Measurements from ENCODE around the gene IRAK1BP1. TPM values are rescaled to one million over a fixed set of nuclear protein-coding genes. Genes with fewer than 3 reads are reported as not detected.
"Not testable (repeated sequence)": the region's sequence is repeated elsewhere in the genome, so short reads cannot be mapped to it uniquely, and the experiment has no call there.

Gene IRAK1BP1
- total RNA-seq, 1 donor from 2014 or later = 6.2 TPM

DNA sequence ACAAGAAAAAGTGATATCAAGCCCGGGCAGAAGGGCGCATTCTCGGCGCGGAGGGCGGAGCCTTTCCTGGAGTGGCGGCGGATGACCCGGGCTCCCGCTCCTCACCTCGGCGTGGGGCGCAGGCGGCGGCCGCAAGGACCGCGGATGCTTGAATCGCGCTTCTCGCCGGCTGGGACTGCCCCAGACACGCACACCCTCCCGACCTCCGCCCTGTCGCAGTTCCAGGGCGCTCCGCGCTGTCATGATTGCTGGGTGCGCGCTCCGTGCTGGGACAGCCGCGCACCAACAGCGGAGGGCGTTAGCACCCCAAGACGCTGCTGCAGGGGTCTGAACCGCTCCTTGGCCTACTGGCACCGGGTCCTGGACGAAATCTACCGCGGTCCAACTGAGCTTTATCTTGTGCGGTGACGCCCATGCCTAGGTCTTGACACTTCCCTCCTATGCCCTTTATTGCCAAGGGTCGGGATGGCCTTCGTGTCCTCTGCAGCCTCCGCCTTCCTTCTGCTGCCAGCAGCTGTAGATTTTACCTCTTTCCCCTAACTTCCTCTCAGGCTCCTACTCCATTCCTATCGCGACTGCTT, 43.3 kb downstream of the IRAK1BP1 start:
- no peak overlapping the region for H3K27ac ChIP-seq
- no peak for TF ChIP-seq CTCF (IDR thresholded peaks at IDR 0.05)
- H3K36me3 ChIP-seq = no peaks in the 10 kb centered on the region
- peak; percentile 50 for DNase-seq
- ATAC-seq = peak; percentile 72 to 80
- H3K27me3 ChIP-seq (ENCODE audit: low read depth) = no peaks in the 10 kb centered on the region
- peak overlapping the region; percentile 58 for H3K4me3 ChIP-seq
- peaks cover 19% of the 10 kb centered on the region for H3K4me1 ChIP-seq
- intact Hi-C loops (cut with DNase I) = no loop called here
- no peaks in the 10 kb centered on the region for H3K9me3 ChIP-seq

- no peak overlapping the region for H3K27ac ChIP-seq
- no peak overlapping the region for H3K4me3 ChIP-seq
- no peaks in the 10 kb centered on the region for H3K27me3 ChIP-seq (ENCODE audit: low read depth)
- no peak for DNase-seq
- ATAC-seq = no peak
- no peaks in the 10 kb centered on the region for H3K9me3 ChIP-seq
- no peaks in the 10 kb centered on the region for H3K36me3 ChIP-seq
- peaks cover 19% of the 10 kb centered on the region for H3K4me1 ChIP-seq
- TF ChIP-seq CTCF (IDR thresholded peaks at IDR 0.05) = no peak
- intact Hi-C loops (cut with DNase I) = no loop called here
Measured at GRCh38 chr6:78911218-78911940, 44.0 kb downstream of the IRAK1BP1 start.

- no peaks in the 10 kb centered on the region for H3K4me1 ChIP-seq
- intact Hi-C loops (cut with DNase I) = no loop called here
- no peak overlapping the region for H3K27ac ChIP-seq
- no peaks in the 10 kb centered on the region for H3K27me3 ChIP-seq (ENCODE audit: low read depth)
- no peak for ATAC-seq
- H3K4me3 ChIP-seq = no peak overlapping the region
- H3K36me3 ChIP-seq = no peaks in the 10 kb centered on the region
- DNase-seq = no peak
- no peak for TF ChIP-seq CTCF (IDR thresholded peaks at IDR 0.05)
- H3K9me3 ChIP-seq = peaks cover 11% of the 10 kb centered on the region
Measured at GRCh38 chr6:78916411-78916810, 49.1 kb downstream of the IRAK1BP1 start.

DNA sequence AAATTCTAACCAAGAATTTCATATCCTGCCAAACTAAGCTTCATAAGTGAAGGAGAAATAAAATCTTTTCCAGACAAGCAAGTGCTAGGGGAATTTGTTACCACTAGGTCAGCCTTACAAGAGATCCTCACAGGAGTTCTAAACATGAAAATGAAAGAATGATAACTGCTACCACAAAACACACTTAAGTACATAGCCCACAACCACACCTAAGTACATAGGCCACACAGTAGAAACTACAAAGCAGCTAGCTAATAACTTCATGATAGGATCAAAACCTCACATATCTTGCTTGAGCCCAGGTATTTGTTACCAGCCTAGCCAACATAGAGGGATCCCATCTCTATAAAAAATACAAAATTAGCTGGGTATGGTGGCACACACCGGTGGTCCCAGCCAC, 50.4 kb downstream of the IRAK1BP1 start:
- ATAC-seq = no peak
- intact Hi-C loops (cut with DNase I) = no loop called here
- DNase-seq = no peak
- no peaks in the 10 kb centered on the region for H3K4me1 ChIP-seq
- H3K4me3 ChIP-seq = no peak overlapping the region
- no peaks in the 10 kb centered on the region for H3K27me3 ChIP-seq (ENCODE audit: low read depth)
- TF ChIP-seq CTCF (IDR thresholded peaks at IDR 0.05) = no peak
- no peaks in the 10 kb centered on the region for H3K36me3 ChIP-seq
- peaks cover 15% of the 10 kb centered on the region for H3K9me3 ChIP-seq
- no peak overlapping the region for H3K27ac ChIP-seq

GRCh38 chr6:78921168-78921567, 53.8 kb downstream of the IRAK1BP1 start:
- intact Hi-C loops (cut with DNase I); H3K4me3 ChIP-seq; H3K36me3 ChIP-seq; H3K27ac ChIP-seq; H3K27me3 ChIP-seq (ENCODE audit: low read depth); H3K4me1 ChIP-seq; DNase-seq; ATAC-seq: not testable (repeated sequence)
- H3K9me3 ChIP-seq = peaks cover 15% of the 10 kb centered on the region

GRCh38 chr6:78925317-78925716, 58.0 kb downstream of the IRAK1BP1 start:
- ATAC-seq (no peak), DNase-seq (no peak)
- no peak for TF ChIP-seq CTCF (IDR thresholded peaks at IDR 0.05)
- Histone ChIP-seq H3K9me3 (peaks cover 16% of the 10 kb centered on the region), H3K27ac (no peak overlapping the region), H3K4me3 (no peak overlapping the region), H3K27me3 (ENCODE audit: low read depth) (no peaks in the 10 kb centered on the region), H3K4me1 (no peaks in the 10 kb centered on the region), H3K36me3 (no peaks in the 10 kb centered on the region)
- intact Hi-C loops (cut with DNase I) = no loop called here

Data from lower lobe of right lung (tissue), 2 donors.